ENCODE data around the gene SLC26A8.

SLC26A8 gene

GRCh38 chr6:35897036-35897435, 127.4 kb downstream of the SLC26A8 start:
- H3K36me3 ChIP-seq (ENCODE audit: insufficient read depth, low read length): peaks cover 27% of the 10 kb centered on the region
- WGBS: 96% methylated on average over 2 of the region's 3 CpGs
- no peaks in the 10 kb centered on the region for H3K9me3 ChIP-seq (ENCODE audit: insufficient read depth, low read depth, low read length)
- no peak overlapping the region for H3K27ac ChIP-seq (ENCODE audit: low read depth, low read length)
- H3K4me1 ChIP-seq (ENCODE audit: insufficient read depth, low read length): peaks cover 21% of the 10 kb centered on the region
- H3K4me3 ChIP-seq (ENCODE audit: low read length): no peak overlapping the region
- H3K27me3 ChIP-seq (ENCODE audit: insufficient read depth, low read length): no peaks in the 10 kb centered on the region
- no peak overlapping the region for H3K9ac ChIP-seq (ENCODE audit: low read depth, low read length)

DNA sequence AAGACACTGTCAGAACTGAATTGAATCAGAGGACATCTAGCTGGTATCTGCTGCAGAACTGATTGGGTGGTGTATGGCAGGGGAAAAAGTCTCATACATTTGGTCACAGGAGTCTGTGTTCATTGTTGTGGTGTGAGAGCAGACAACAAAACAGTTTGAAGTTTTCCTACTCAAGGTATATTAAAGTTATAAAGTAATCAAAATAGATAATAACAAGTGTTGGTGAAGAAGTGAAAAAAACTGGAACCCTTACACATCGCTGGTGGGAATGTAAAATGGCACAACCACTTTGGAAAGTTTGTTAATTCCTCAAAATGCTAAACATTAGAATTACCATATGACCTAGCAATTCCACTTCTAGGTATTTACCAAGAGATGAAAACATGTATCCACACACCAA, 128.2 kb downstream of the SLC26A8 start:
- H3K27me3 ChIP-seq (ENCODE audit: insufficient read depth, low read length): no peaks in the 10 kb centered on the region
- no peak overlapping the region for H3K9ac ChIP-seq (ENCODE audit: low read depth, low read length)
- H3K4me3 ChIP-seq (ENCODE audit: low read length): no peak overlapping the region
- peaks cover 21% of the 10 kb centered on the region for H3K4me1 ChIP-seq (ENCODE audit: insufficient read depth, low read length)
- H3K27ac ChIP-seq (ENCODE audit: low read depth, low read length): no peak overlapping the region
- H3K36me3 ChIP-seq (ENCODE audit: insufficient read depth, low read length): peaks cover 21% of the 10 kb centered on the region
- H3K9me3 ChIP-seq (ENCODE audit: insufficient read depth, low read depth, low read length): no peaks in the 10 kb centered on the region
- 100% methylated on average over 1 of the region's 1 CpG for WGBS

- 85% methylated on average over 3 of the region's 3 CpGs for WGBS
- peaks cover 23% of the 10 kb centered on the region for H3K36me3 ChIP-seq (ENCODE audit: insufficient read depth, low read length)
- no peaks in the 10 kb centered on the region for H3K9me3 ChIP-seq (ENCODE audit: insufficient read depth, low read depth, low read length)
- no peak overlapping the region for H3K27ac ChIP-seq (ENCODE audit: low read depth, low read length)
- H3K9ac ChIP-seq (ENCODE audit: low read depth, low read length): no peak overlapping the region
- peaks cover 21% of the 10 kb centered on the region for H3K4me1 ChIP-seq (ENCODE audit: insufficient read depth, low read length)
- H3K4me3 ChIP-seq (ENCODE audit: low read length): no peak overlapping the region
- H3K27me3 ChIP-seq (ENCODE audit: insufficient read depth, low read length): no peaks in the 10 kb centered on the region
Measured at GRCh38 chr6:35895560-35895959, 128.9 kb downstream of the SLC26A8 start.

GRCh38 chr6:35894776-35895175, 129.7 kb downstream of the SLC26A8 start:
- H3K27me3 ChIP-seq (ENCODE audit: insufficient read depth, low read length): no peaks in the 10 kb centered on the region
- H3K36me3 ChIP-seq (ENCODE audit: insufficient read depth, low read length): peaks cover 24% of the 10 kb centered on the region
- peaks cover 21% of the 10 kb centered on the region for H3K4me1 ChIP-seq (ENCODE audit: insufficient read depth, low read length)
- no peak overlapping the region for H3K9ac ChIP-seq (ENCODE audit: low read depth, low read length)
- H3K4me3 ChIP-seq (ENCODE audit: low read length): no peak overlapping the region
- H3K9me3 ChIP-seq (ENCODE audit: insufficient read depth, low read depth, low read length): no peaks in the 10 kb centered on the region
- no peak overlapping the region for H3K27ac ChIP-seq (ENCODE audit: low read depth, low read length)
- WGBS: 90% methylated on average over 2 of the region's 2 CpGs

All from HUES64 (cell line).